HepG2 (cell line): Measurements from ENCODE around the gene RBPJ. TPM values are rescaled to one million over a fixed set of nuclear protein-coding genes. Genes with fewer than 3 reads are reported as not detected.

Experiments
- AGO1 ChIP-seq: fragments of 200-400 bp; formaldehyde crosslinking; IDR thresholded peaks from 2 replicates; pipeline ENCODE4 v1.6.1; 2017; ENCODE audit warnings: mild to moderate bottlenecking, low read depth, low read length, moderate library complexity; ENCODE audit not compliant: poor library complexity, severe bottlenecking
- ARID3A ChIP-seq: IDR thresholded peaks from 2 replicates; pipeline ENCODE4 v1.6.1; 2012; ENCODE audit warnings: low read depth, low read length, improper control_type of control experiment
- ARNT2 ChIP-seq: sonication (generic); formaldehyde crosslinking; IDR thresholded peaks from 2 replicates; pipeline ENCODE4 v1.8.0; 2022; ENCODE audit warnings: mild to moderate bottlenecking, low read depth, missing genetic modification reagents, moderate library complexity
- BCL3 ChIP-seq: sonication (generic); formaldehyde crosslinking; IDR thresholded peaks from 2 replicates; pipeline ENCODE4 v1.5.1; 2020; ENCODE audit warnings: mild to moderate bottlenecking, missing genetic modification reagents, moderate library complexity
- DR1 ChIP-seq: sonication (generic); formaldehyde crosslinking; IDR thresholded peaks from 2 replicates; pipeline ENCODE4 v1.8.0; 2021; ENCODE audit warnings: mild to moderate bottlenecking, missing genetic modification reagents, inconsistent platforms
- HES4 ChIP-seq: sonication (generic); formaldehyde crosslinking; IDR thresholded peaks from 2 replicates; pipeline ENCODE4 v1.9.0; 2021; ENCODE audit warnings: mild to moderate bottlenecking, missing genetic modification reagents, borderline replicate concordance
- MAX ChIP-seq: IDR thresholded peaks from 2 replicates; pipeline ENCODE4 v1.6.1; 2012; ENCODE audit warnings: inconsistent platforms
- MBD4 ChIP-seq: IDR thresholded peaks from 2 replicates; pipeline ENCODE4 v1.6.1; 2012; ENCODE audit warnings: low read length, inconsistent platforms, borderline replicate concordance
- MED8 ChIP-seq: sonication (generic); formaldehyde crosslinking; IDR thresholded peaks from 2 replicates; pipeline ENCODE4 v1.8.1; 2023; ENCODE audit warnings: mild to moderate bottlenecking, missing genetic modification reagents; ENCODE audit not compliant: insufficient replicate concordance
- SIX1 ChIP-seq: sonication (generic); formaldehyde crosslinking; IDR thresholded peaks from 2 replicates; pipeline ENCODE4 v1.4.0; 2020; ENCODE audit warnings: missing genetic modification reagents, borderline replicate concordance
- SIX4 ChIP-seq: sonication (generic); formaldehyde crosslinking; IDR thresholded peaks from 2 replicates; pipeline ENCODE4 v1.4.0; 2020; ENCODE audit warnings: missing genetic modification reagents
- STAT6 ChIP-seq: sonication (generic); formaldehyde crosslinking; IDR thresholded peaks from 2 replicates; pipeline ENCODE4 v1.4.0; 2020; ENCODE audit warnings: missing genetic modification reagents, mild to moderate bottlenecking, borderline replicate concordance
- TRIM22 ChIP-seq: fragments of 450-650 bp; IDR thresholded peaks from 2 replicates; pipeline ENCODE4 v1.6.1; 2017
- U2AF2 ChIP-seq: fragments of 200-400 bp; formaldehyde crosslinking; IDR thresholded peaks from 2 replicates; pipeline ENCODE4 v1.6.1; 2017; ENCODE audit warnings: low read depth, mild to moderate bottlenecking, low read length
- ZBTB46 ChIP-seq: sonication (generic); formaldehyde crosslinking; IDR thresholded peaks from 2 replicates; pipeline ENCODE4 v1.4.0; 2020; ENCODE audit warnings: mild to moderate bottlenecking, missing genetic modification reagents, borderline replicate concordance
- ZC3H13 ChIP-seq: sonication (generic); formaldehyde crosslinking; IDR thresholded peaks from 2 replicates; pipeline ENCODE4 v1.8.1; 2023; ENCODE audit warnings: mild to moderate bottlenecking, missing genetic modification reagents, moderate library complexity
- ZNF10 ChIP-seq: sonication (generic); formaldehyde crosslinking; IDR thresholded peaks from 2 replicates; pipeline ENCODE4 v1.4.0; 2020; ENCODE audit warnings: mild to moderate bottlenecking, low read depth, missing genetic modification reagents, borderline replicate concordance
- ZNF317 ChIP-seq: sonication (generic); formaldehyde crosslinking; IDR thresholded peaks from 2 replicates; pipeline ENCODE4 v1.5.0; 2020; ENCODE audit warnings: mild to moderate bottlenecking, missing genetic modification reagents
- ZNF350 ChIP-seq: sonication (generic); formaldehyde crosslinking; IDR thresholded peaks from 2 replicates; pipeline ENCODE4 v1.4.0; 2020; ENCODE audit warnings: mild to moderate bottlenecking, low read depth, missing genetic modification reagents, borderline replicate concordance
- ZNF558 ChIP-seq: sonication (generic); formaldehyde crosslinking; IDR thresholded peaks from 2 replicates; pipeline ENCODE4 v1.9.0; 2022; ENCODE audit warnings: mild to moderate bottlenecking, missing genetic modification reagents, borderline replicate concordance
- ZNF652 ChIP-seq: IDR thresholded peaks from 2 replicates; pipeline ENCODE4 v1.6.1; 2016; ENCODE audit warnings: low read depth, borderline replicate concordance
- polyA plus RNA-seq, 8 experiments: library from polyadenylated mRNA; depleted of rRNA in 3 of 8; stranded (reverse) in 7 of 8; unstranded in 1 of 8; fragments of >200 nt; fragmentation: Illumina TruSeq in 4 of 8; extraction: Trizol in 4 of 8; gene quantifications; 2 replicates each; pipeline versions ENCODE4 v1.2.1 to v1.2.3, GENCODE V29; 2011 to 2016; ENCODE audit warnings: low read depth in 4 of 8, missing spikeins in 1 of 8, mixed read lengths in 1 of 8; ENCODE audit not compliant: insufficient read depth in 1 of 8
- total RNA-seq, 5 experiments: library from RNA; depleted of rRNA; stranded (reverse); fragments of >200 nt; fragmentation: Illumina TruSeq; extraction: Trizol; gene quantifications; 2 replicates each; pipeline ENCODE4 v1.2.3, GENCODE V29; 2016; ENCODE audit warnings: low read depth in 1 of 5

The RBPJ gene
- total and polyA plus RNA-seq, 2 of the 13 experiments (the other 11 are each of a cell fraction or from before 2014, with no cell fraction given): 25.9 to 33.2 TPM

GRCh38 chr4:26372525-26373172 is 51.8 kb downstream of the RBPJ start (continued):
- TF ChIP-seq ARID3A: peak; percentile 74
- TF ChIP-seq MAX: peak; percentile 46
- no peak for TF ChIP-seq U2AF2
- TF ChIP-seq MED8 (CRISPR knock-in tag): no peak
- TF ChIP-seq BCL3: no peak
- no peak for TF ChIP-seq ARNT2
- TF ChIP-seq DR1 (CRISPR knock-in tag): no peak
- TF ChIP-seq HES4 (CRISPR knock-in tag): no peak
- TF ChIP-seq MBD4: no peak
- no peak for TF ChIP-seq ZNF652 (CRISPR knock-in tag)
- peak; percentile 71; the same call in 1 of the 2 replicates for TF ChIP-seq SIX1 (CRISPR knock-in tag)
- TF ChIP-seq ZNF317: no peak
- no peak for TF ChIP-seq ZC3H13 (CRISPR knock-in tag)
- TF ChIP-seq TRIM22: no peak
- no peak for TF ChIP-seq ZBTB46 (CRISPR knock-in tag)
- no peak for TF ChIP-seq AGO1
- TF ChIP-seq ZNF558 (CRISPR knock-in tag): no peak
- no peak for TF ChIP-seq STAT6
- no peak for TF ChIP-seq ZNF10 (CRISPR knock-in tag)
- TF ChIP-seq ZNF350: no peak
- TF ChIP-seq SIX4: no peak
